Mucosa of descending colon (tissue), 3 donors: ENCODE measurements around the gene ZC3H14. TPM values are rescaled to one million over a fixed set of nuclear protein-coding genes. Genes with fewer than 3 reads are reported as not detected.

Source experiments
- ATAC-seq: fragments of 200-7000 bp; cut with Tn5 transposase; one replicate; pipeline ENCODE4 v1.9.1; 2020; ENCODE audit warnings: mild to moderate bottlenecking, moderate library complexity
- DNase-seq, 3 donors: peaks; one replicate each; pipeline ENCODE4 v3.0.0-alpha.2; 2020
- H3K36me3 ChIP-seq: fragments of 200-600 bp; one replicate; pipeline ENCODE4 v1.8.0; 2021; ENCODE audit warnings: low read depth, mild to moderate bottlenecking
- H3K4me1 ChIP-seq: fragments of 200-600 bp; one replicate; pipeline ENCODE4 v1.8.0; 2021; ENCODE audit warnings: low read depth, mild to moderate bottlenecking
- H3K4me3 ChIP-seq: fragments of 200-600 bp; one replicate; pipeline ENCODE4 v1.8.0; 2021; ENCODE audit warnings: mild to moderate bottlenecking
- H3K9me3 ChIP-seq: fragments of 200-600 bp; one replicate; pipeline ENCODE4 v1.8.0; 2021; ENCODE audit warnings: mild to moderate bottlenecking
- intact Hi-C, 2 donors: fragments of 100-400 bp; cut with DNase I in 1 of 2; cut with micrococcal nuclease in 1 of 2; formaldehyde crosslinking; loops; one replicate each; pipeline versions ENCODE4 v1.11.0 to v1.11.1; 2022; cut with DNase I, micrococcal nuclease
- total RNA-seq, 3 donors: library from RNA; stranded (reverse); fragmentation: NEBNext Ultra II Directional in 2 of 3; extraction: Animal tissue kit (Norgen Biotek cat#: 25700) in 2 of 3; gene quantifications; one replicate each; pipeline versions ENCODE4 v1.2.1 to v1.2.4, GENCODE V29; 2021 to 2023
- TF ChIP-seq, protein P1 (sequence below): fragments of 200-600 bp; IDR thresholded peaks from one replicate; pipeline ENCODE4 v1.8.0; 2022; ENCODE audit warnings: antibody characterized with exemption, mild to moderate bottlenecking
- donor health status: DM: no; HTN: no; CAD: no; lungs with moderate emphysema.
- donor health status: DM: no; HTN: no; CAD: no.
- donor health status: DM: no; HTN: yes; CAD: no.

ZC3H14 gene
- total RNA-seq, 3 donors from 2014 or later, result 55.9 to 72.9 (median 70.7) TPM

DNA sequence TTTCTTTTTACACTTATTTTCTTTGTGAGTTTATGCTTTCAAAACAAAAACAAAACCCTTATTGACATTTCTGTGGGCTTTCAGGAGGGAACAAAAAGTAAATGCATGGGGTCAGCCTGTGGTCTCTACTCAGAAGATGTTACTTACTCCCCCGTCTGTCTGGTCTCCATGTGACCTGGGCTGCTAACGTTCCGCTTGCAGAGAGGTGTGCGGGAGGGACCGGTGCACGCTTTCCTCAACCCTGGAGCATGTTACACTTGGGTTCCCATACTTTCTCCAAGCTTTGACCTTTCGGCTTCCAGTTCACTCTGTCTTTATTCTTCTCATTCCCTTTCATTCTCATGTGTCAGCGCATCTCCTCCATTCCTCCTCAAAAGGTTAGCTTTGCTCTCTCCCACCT lies 36.5 kb downstream of the ZC3H14 start:
- intact Hi-C loops, result no loop called here
- ATAC-seq (no peak), DNase-seq (no peak)
- TF ChIP-seq, protein P1, sequence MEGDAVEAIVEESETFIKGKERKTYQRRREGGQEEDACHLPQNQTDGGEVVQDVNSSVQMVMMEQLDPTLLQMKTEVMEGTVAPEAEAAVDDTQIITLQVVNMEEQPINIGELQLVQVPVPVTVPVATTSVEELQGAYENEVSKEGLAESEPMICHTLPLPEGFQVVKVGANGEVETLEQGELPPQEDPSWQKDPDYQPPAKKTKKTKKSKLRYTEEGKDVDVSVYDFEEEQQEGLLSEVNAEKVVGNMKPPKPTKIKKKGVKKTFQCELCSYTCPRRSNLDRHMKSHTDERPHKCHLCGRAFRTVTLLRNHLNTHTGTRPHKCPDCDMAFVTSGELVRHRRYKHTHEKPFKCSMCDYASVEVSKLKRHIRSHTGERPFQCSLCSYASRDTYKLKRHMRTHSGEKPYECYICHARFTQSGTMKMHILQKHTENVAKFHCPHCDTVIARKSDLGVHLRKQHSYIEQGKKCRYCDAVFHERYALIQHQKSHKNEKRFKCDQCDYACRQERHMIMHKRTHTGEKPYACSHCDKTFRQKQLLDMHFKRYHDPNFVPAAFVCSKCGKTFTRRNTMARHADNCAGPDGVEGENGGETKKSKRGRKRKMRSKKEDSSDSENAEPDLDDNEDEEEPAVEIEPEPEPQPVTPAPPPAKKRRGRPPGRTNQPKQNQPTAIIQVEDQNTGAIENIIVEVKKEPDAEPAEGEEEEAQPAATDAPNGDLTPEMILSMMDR, result no peak
- Histone ChIP-seq H3K4me3 (no peak overlapping the region), H3K4me1 (no peaks in the 10 kb centered on the region), H3K9me3 (no peaks in the 10 kb centered on the region), H3K36me3 (no peaks in the 10 kb centered on the region)

DNA sequence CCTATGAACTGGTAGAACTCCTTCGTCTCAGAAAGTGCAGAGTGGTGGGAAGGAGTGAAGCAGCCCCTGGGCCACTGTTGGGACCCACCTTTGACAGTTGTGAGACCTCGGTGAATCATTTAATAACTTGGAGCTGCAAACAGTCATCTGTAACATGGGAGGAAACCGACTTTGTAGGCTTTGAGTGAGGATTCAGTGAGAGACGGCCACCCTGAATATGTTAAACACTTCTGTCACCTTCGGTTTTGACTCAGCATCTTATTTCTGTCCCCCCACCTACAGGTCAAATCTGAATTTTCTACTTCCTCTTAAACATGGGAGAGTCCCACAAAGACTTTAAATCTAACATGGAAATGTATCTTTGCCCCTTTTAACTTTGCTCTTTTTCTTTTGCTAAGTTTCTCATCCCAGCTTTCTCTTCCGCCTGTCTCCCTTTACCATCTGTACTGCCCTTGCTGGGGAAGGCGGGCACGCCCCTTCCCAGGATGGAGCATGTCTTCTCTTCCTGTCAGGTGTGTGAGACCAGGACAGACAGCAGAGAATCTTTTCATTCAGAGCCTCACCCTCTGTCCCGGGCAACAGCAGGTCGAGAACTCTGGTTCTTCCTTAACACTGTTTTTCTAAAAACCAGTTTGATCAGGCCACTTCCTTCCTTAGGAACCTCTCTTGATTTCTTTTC lies 37.1 kb downstream of the ZC3H14 start:
- intact Hi-C loops, result no loop called here
- Histone ChIP-seq H3K4me1 (no peaks in the 10 kb centered on the region), H3K36me3 (no peaks in the 10 kb centered on the region), H3K9me3 (no peaks in the 10 kb centered on the region), H3K4me3 (no peak overlapping the region)
- TF ChIP-seq, protein P1, result no peak
- ATAC-seq (no peak), DNase-seq (no peak)

DNA sequence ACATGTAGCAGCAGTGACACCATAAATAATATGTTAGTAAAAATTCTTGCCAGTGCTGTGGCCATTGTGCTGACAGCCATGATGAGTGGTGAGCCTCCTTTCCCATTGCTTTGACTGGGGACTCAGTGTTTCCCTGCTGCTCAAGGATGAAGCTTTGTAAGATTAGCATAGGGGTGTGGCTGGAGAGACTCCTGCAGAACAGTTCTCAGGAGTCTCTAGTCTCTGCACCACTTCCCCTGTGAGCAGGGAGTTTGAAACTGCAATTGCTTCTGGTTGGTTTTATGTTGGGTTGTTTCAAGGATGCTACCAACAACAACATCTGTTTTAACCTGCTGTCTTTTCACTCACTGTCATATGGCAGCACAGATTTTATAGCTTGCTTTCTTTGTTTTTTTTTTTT lies 41.4 kb downstream of the ZC3H14 start:
- H3K4me3 ChIP-seq, result no peak overlapping the region
- intact Hi-C loops, result no loop called here
- no peaks in the 10 kb centered on the region for H3K4me1 ChIP-seq
- TF ChIP-seq, protein P1, result no peak
- no peaks in the 10 kb centered on the region for H3K9me3 ChIP-seq
- ATAC-seq (no peak), DNase-seq (no peak)
- no peaks in the 10 kb centered on the region for H3K36me3 ChIP-seq

DNA sequence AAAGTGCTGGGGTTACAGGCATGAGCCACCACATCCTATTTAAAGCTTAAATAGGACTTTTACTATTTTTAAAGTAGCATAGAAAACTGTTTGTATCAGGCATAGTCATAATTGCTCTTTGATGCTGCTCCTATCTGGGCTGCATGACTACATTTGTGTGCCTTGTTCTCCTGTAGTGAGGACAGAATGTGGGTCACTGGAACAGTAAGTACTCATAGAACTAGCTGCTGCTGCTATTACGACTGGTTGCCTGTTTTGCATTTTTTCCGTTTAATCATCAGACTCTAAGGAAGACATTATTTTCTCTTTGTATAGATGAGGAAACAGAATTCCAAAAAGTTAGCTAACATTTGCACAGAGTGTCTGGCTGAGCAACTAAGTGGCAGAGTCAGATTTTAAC lies 42.8 kb downstream of the ZC3H14 start:
- H3K4me1 ChIP-seq, result no peaks in the 10 kb centered on the region
- no peak for ATAC-seq
- intact Hi-C loops, result no loop called here

DNA sequence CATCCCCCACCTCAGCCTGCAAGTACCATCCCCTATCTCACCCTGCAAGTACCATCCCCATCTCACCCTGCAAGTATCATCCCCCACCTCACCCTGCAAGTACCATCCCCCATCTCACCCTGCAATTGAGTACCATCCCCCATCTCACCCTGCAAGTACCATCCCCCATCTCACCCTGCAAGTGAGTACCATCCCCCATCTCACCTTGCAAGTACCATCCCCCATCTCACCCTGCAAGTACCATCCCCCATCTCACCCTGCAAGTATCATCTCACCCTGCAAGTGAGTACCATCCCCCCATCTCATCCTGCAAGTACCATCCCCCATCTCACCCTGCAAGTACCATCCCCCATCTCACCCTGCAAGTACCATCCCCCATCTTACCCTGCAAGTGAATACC lies 45.0 kb downstream of the ZC3H14 start:
- TF ChIP-seq, protein P1, result no peak
- intact Hi-C loops, result no loop called here

More for the DNA sequence above, 42.8 kb downstream of the ZC3H14 start:
- DNase-seq, result no peak
- Histone ChIP-seq H3K4me3 (no peak overlapping the region), H3K36me3 (peaks cover 8% of the 10 kb centered on the region), H3K9me3 (no peaks in the 10 kb centered on the region)
- TF ChIP-seq, protein P1, result no peak

More for the DNA sequence above, 45.0 kb downstream of the ZC3H14 start:
- H3K36me3 ChIP-seq, result peaks cover 8% of the 10 kb centered on the region
- ATAC-seq, result no peak
- H3K9me3 ChIP-seq, result no peaks in the 10 kb centered on the region
- no peaks in the 10 kb centered on the region for H3K4me1 ChIP-seq
- no peak overlapping the region for H3K4me3 ChIP-seq
- DNase-seq, result no peak
